K562 (cell line): ENCODE results near the gene NRXN2. TPM values are rescaled to one million over a fixed set of nuclear protein-coding genes. Genes with fewer than 3 reads are reported as not detected.
A peak's percentile ranks its signal among the peaks of the same experiment; 100 is the strongest.

Source experiments
- BCOR ChIP-seq: fragments of 450-650 bp; IDR thresholded peaks from 2 replicates; pipeline ENCODE4 v1.6.1; 2016
- CHD1 ChIP-seq: fragments of 200-600 bp; sonication (generic); IDR thresholded peaks from one replicate; pipeline ENCODE4 v1.6.1; 2012; ENCODE audit warnings: mild to moderate bottlenecking, moderate library complexity, low read length, inconsistent platforms
- DMBX1 ChIP-seq: fragments of 250-450 bp; sonication (Bioruptor Pico); IDR thresholded peaks from 2 replicates; pipeline ENCODE4 v1.8.0; 2022; ENCODE audit warnings: inconsistent platforms, mild to moderate bottlenecking, moderate library complexity, borderline replicate concordance
- ESRRB ChIP-seq: fragments of 250-450 bp; sonication (Bioruptor Pico); IDR thresholded peaks from 2 replicates; pipeline ENCODE4 v1.5.0; 2020; ENCODE audit warnings: mild to moderate bottlenecking, moderate library complexity, borderline replicate concordance
- HOXB6 ChIP-seq: fragments of 250-450 bp; sonication (Bioruptor Pico); IDR thresholded peaks from 2 replicates; pipeline ENCODE4 v1.5.1; 2022; ENCODE audit warnings: mild to moderate bottlenecking, borderline replicate concordance
- IFI16 ChIP-seq: fragments of 250-450 bp; sonication (Bioruptor Pico); IDR thresholded peaks from 2 replicates; pipeline ENCODE4 v2.1.2; 2022; ENCODE audit warnings: mild to moderate bottlenecking, inconsistent platforms
- LCOR ChIP-seq: sonication (generic); formaldehyde crosslinking; IDR thresholded peaks from 2 replicates; pipeline ENCODE4 v1.8.0; 2022; ENCODE audit warnings: mild to moderate bottlenecking, missing genetic modification reagents
- POLR2G ChIP-seq: fragments of 200-400 bp; formaldehyde crosslinking; IDR thresholded peaks from 2 replicates; pipeline ENCODE4 v1.6.1; 2017; ENCODE audit warnings: low read depth, mild to moderate bottlenecking, antibody characterized with exemption, low read length, moderate library complexity
- SRF ChIP-seq, 2 experiments: fragments of 250-450, 450-650 bp in 1 of 2; sonication (Bioruptor Pico) in 1 of 2; sonication (generic) in 1 of 2; formaldehyde crosslinking; IDR thresholded peaks; 2 replicates each; pipeline versions ENCODE4 v1.5.0 to v1.5.1; 2020 to 2022; ENCODE audit warnings: mild to moderate bottlenecking in 1 of 2, missing genetic modification reagents in 1 of 2
- ZFPM2 ChIP-seq: fragments of 250-450 bp; sonication (Bioruptor Pico); IDR thresholded peaks from 2 replicates; pipeline ENCODE4 v1.5.1; 2022; ENCODE audit warnings: mild to moderate bottlenecking
- ZNF217 ChIP-seq: sonication (generic); formaldehyde crosslinking; IDR thresholded peaks from 2 replicates; pipeline ENCODE4 v1.8.0; 2022; ENCODE audit warnings: mild to moderate bottlenecking, missing genetic modification reagents
- ZNF224 ChIP-seq: sonication (generic); formaldehyde crosslinking; IDR thresholded peaks from 2 replicates; pipeline ENCODE4 v1.8.0; 2022; ENCODE audit warnings: mild to moderate bottlenecking, missing genetic modification reagents
- ZNF347 ChIP-seq: fragments of 450-650 bp; formaldehyde crosslinking; IDR thresholded peaks from 2 replicates; pipeline ENCODE4 v1.4.0; 2020; ENCODE audit warnings: low read depth, mild to moderate bottlenecking, moderate library complexity
- ZNF431 ChIP-seq: sonication (generic); formaldehyde crosslinking; IDR thresholded peaks from 2 replicates; pipeline ENCODE4 v1.8.0; 2022; ENCODE audit warnings: mild to moderate bottlenecking, missing genetic modification reagents
- ZNF780A ChIP-seq: fragments of 250-450 bp; sonication (Bioruptor Pico); IDR thresholded peaks from 2 replicates; pipeline ENCODE4 v1.5.0; 2021; ENCODE audit warnings: mild to moderate bottlenecking
- polyA plus RNA-seq, 8 experiments: library from polyadenylated mRNA; depleted of rRNA in 4 of 8; stranded (reverse) in 5 of 8; unstranded in 3 of 8; fragments of >200 nt; fragmentation: Nextera tagmentation in 2 of 8; fragmentation: Illumina TruSeq in 1 of 8; extraction: Ambion mirVana in 2 of 8; extraction: Trizol in 1 of 8; gene quantifications; 2 replicates each; pipeline versions ENCODE4 v1.2.1 to v1.2.3, GENCODE V29; 2011 to 2014; ENCODE audit warnings: inconsistent platforms in 1 of 8, missing spikeins in 1 of 8
- total RNA-seq, 7 experiments: library from RNA; depleted of rRNA in 6 of 7; stranded (reverse); fragments of >200 nt in 6 of 7; fragmentation: Illumina TruSeq in 2 of 7; extraction: Trizol in 2 of 7; gene quantifications; 2 replicates each; pipeline versions ENCODE4 v1.2.1 to v1.2.3, GENCODE V29; 2011 to 2021; ENCODE audit warnings: low replicate concordance in 1 of 7
- TF ChIP-seq, protein P1 (sequence below), 3 experiments: IDR thresholded peaks in 2 of 3; conservative IDR thresholded peaks in 1 of 3; 2 replicates each; pipeline ENCODE4 v1.5.1; 2011 to 2012; ENCODE audit warnings: low read length in 3 of 3, mild to moderate bottlenecking in 3 of 3, control low read depth in 2 of 3, improper control_type of control experiment in 1 of 3, inconsistent platforms in 1 of 3, low read depth in 1 of 3, mixed read lengths in 1 of 3, moderate library complexity in 1 of 3; ENCODE audit not compliant: insufficient read depth in 2 of 3
- TF ChIP-seq, protein P2 (sequence below): sonication (generic); formaldehyde crosslinking; IDR thresholded peaks from 2 replicates; pipeline ENCODE4 v1.4.0; 2020; ENCODE audit warnings: mild to moderate bottlenecking, missing genetic modification reagents
- TF ChIP-seq, protein P3 (sequence below): fragments of 450-650 bp; formaldehyde crosslinking; IDR thresholded peaks from 2 replicates; pipeline ENCODE4 v1.4.0; 2022; ENCODE audit warnings: mild to moderate bottlenecking, moderate library complexity

Gene NRXN2
- total and polyA plus RNA-seq, 9 of the 15 experiments (the other 6 are each of a cell fraction or from before 2014, with no cell fraction given): 0.07 to 0.47 (median 0.15) TPM; not detected in 4

DNA sequence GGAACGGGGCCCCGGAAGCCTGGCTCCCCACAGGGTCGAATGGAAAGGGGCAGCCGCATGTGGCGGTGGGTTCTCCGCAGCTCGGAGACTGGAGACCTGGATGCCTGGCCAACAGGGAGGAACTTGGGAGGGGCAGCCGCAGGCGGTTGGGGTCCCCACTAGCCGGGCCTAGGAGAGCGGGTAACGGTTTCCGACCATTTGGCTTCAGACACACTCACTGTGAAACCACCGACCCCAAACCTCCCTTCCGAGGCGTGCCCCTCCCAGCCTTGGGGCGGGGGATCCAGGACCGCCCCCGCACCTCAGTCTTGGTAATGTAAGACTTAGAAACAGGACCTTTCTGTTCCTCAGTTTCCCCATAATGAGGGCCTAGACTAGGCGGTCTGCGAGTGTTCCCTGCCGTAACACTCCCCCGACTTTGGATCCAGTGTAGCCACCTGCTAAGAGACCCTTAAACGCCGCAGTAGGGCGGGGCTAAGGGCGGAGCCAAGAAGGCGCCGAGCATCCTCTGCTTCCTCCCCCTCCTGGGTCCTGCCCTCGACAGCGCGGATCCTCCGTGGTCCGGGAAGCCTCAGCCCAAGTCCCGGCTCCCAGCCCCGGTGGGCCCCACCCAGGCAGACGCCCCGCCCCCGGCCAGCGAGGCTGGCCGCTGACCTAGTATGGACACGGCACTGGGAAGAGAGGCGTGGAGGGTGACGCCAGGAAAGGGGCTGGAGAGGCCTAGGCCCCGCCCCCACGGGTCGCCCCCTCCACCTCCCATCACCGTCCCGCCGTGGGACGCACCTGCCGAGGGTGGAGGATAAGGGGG, 22.7 kb upstream of the NRXN2 start (continued):
- TF ChIP-seq DMBX1 (CRISPR knock-in tag) (no peak), ZNF431 (CRISPR knock-in tag) (0 out of 2 replicates have a peak, but pooled peaks have one; percentile 41), ZNF347 (CRISPR knock-in tag) (no peak), ZFPM2 (no peak), ZNF224 (CRISPR knock-in tag) (no peak), LCOR (CRISPR knock-in tag) (no peak), ESRRB (no peak), POLR2G (peak; percentile 71; the same call in 1 of the 2 replicates), ZNF780A (CRISPR knock-in tag) (no peak), IFI16 (CRISPR knock-in tag) (no peak), HOXB6 (CRISPR knock-in tag) (no peak), BCOR (no peak), SRF (CRISPR knock-in tag; IDR thresholded peaks at IDR 0.05) (peak in 1 of 2 experiments; percentile 92; a peak in 2 of 4 replicates), CHD1 (peak; percentile 42), ZNF217 (CRISPR knock-in tag) (no peak)
- TF ChIP-seq, protein P1, sequence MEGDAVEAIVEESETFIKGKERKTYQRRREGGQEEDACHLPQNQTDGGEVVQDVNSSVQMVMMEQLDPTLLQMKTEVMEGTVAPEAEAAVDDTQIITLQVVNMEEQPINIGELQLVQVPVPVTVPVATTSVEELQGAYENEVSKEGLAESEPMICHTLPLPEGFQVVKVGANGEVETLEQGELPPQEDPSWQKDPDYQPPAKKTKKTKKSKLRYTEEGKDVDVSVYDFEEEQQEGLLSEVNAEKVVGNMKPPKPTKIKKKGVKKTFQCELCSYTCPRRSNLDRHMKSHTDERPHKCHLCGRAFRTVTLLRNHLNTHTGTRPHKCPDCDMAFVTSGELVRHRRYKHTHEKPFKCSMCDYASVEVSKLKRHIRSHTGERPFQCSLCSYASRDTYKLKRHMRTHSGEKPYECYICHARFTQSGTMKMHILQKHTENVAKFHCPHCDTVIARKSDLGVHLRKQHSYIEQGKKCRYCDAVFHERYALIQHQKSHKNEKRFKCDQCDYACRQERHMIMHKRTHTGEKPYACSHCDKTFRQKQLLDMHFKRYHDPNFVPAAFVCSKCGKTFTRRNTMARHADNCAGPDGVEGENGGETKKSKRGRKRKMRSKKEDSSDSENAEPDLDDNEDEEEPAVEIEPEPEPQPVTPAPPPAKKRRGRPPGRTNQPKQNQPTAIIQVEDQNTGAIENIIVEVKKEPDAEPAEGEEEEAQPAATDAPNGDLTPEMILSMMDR (IDR thresholded peaks at IDR 0.05 in 2 of 3, conservative IDR thresholded peaks at IDR 0.05 in 1 of 3; ENCODE audit: insufficient read depth in 2 of 3, low read depth in 1 of 3, low read length in 3 of 3): no peak
- TF ChIP-seq, protein P2, sequence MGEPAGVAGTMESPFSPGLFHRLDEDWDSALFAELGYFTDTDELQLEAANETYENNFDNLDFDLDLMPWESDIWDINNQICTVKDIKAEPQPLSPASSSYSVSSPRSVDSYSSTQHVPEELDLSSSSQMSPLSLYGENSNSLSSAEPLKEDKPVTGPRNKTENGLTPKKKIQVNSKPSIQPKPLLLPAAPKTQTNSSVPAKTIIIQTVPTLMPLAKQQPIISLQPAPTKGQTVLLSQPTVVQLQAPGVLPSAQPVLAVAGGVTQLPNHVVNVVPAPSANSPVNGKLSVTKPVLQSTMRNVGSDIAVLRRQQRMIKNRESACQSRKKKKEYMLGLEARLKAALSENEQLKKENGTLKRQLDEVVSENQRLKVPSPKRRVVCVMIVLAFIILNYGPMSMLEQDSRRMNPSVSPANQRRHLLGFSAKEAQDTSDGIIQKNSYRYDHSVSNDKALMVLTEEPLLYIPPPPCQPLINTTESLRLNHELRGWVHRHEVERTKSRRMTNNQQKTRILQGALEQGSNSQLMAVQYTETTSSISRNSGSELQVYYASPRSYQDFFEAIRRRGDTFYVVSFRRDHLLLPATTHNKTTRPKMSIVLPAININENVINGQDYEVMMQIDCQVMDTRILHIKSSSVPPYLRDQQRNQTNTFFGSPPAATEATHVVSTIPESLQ (CRISPR knock-in tag): no peak
- TF ChIP-seq, protein P3, sequence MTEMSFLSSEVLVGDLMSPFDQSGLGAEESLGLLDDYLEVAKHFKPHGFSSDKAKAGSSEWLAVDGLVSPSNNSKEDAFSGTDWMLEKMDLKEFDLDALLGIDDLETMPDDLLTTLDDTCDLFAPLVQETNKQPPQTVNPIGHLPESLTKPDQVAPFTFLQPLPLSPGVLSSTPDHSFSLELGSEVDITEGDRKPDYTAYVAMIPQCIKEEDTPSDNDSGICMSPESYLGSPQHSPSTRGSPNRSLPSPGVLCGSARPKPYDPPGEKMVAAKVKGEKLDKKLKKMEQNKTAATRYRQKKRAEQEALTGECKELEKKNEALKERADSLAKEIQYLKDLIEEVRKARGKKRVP (CRISPR knock-in tag): no peak
